Colonic mucosa (tissue), 4 donors: ENCODE results near the gene GRAMD2B. TPM values are rescaled to one million over a fixed set of nuclear protein-coding genes. Genes with fewer than 3 reads are reported as not detected.

ENCODE experiments used
- DNase-seq: peaks from one replicate; pipeline ENCODE4 v3.0.0-alpha.2; 2020
- H3K27ac ChIP-seq: fragments of 200-600 bp; one replicate; pipeline ENCODE4 v1.8.0; 2021
- H3K27me3 ChIP-seq: fragments of 200-600 bp; one replicate; pipeline ENCODE4 v1.8.0; 2021
- H3K36me3 ChIP-seq: fragments of 200-600 bp; one replicate; pipeline ENCODE4 v1.8.0; 2021
- H3K4me1 ChIP-seq: fragments of 200-600 bp; one replicate; pipeline ENCODE4 v1.8.0; 2021; ENCODE audit warnings: mild to moderate bottlenecking
- H3K4me3 ChIP-seq: fragments of 200-600 bp; one replicate; pipeline ENCODE4 v1.8.0; 2021
- H3K9ac ChIP-seq, 2 donors: one replicate each; pipeline ENCODE4 v1.7.0; 2013; ENCODE audit warnings: control low read depth in 2 of 2, low read depth in 2 of 2, low read length in 2 of 2
- H3K9me3 ChIP-seq: fragments of 200-600 bp; one replicate; pipeline ENCODE4 v1.8.0; 2021
- CTCF ChIP-seq: fragments of 200-600 bp; IDR thresholded peaks from one replicate; pipeline ENCODE4 v1.8.0; 2022; ENCODE audit warnings: antibody characterized with exemption, mild to moderate bottlenecking
- intact Hi-C: fragments of 100-400 bp; cut with DNase I; formaldehyde crosslinking; loops from one replicate; pipeline ENCODE4 v1.14.1; 2022
- total RNA-seq, 2 donors: library from RNA; stranded (reverse); fragmentation: NEBNext Ultra II Directional in 1 of 2; extraction: Animal tissue kit (Norgen Biotek cat#: 25700) in 1 of 2; gene quantifications; one replicate each; pipeline ENCODE4 v1.2.1, GENCODE V29; 2021
- donor health status: healthy.
- donor health status: DM: no; HTN: no; CAD: no.
- donor health status: DM: no; HTN: no; CAD: no.

GRAMD2B gene
- total RNA-seq, 2 donors from 2014 or later = 30.9 to 60.4 TPM

GRCh38 chr5:126481243-126481642 lies 58.0 kb downstream of the GRAMD2B start:
- Histone ChIP-seq H3K36me3 (peaks cover 5% of the 10 kb centered on the region), H3K4me3 (no peak overlapping the region), H3K4me1 (no peaks in the 10 kb centered on the region), H3K27me3 (no peaks in the 10 kb centered on the region), H3K9me3 (no peaks in the 10 kb centered on the region), H3K9ac (no peak overlapping the region), H3K27ac (no peak overlapping the region)
- no peak for TF ChIP-seq CTCF
- DNase-seq = no peak
- intact Hi-C loops = no loop called here

GRCh38 chr5:126482591-126482990 lies 59.4 kb downstream of the GRAMD2B start:
- intact Hi-C loops = no loop called here
- Histone ChIP-seq H3K27me3 (no peaks in the 10 kb centered on the region), H3K9me3 (no peaks in the 10 kb centered on the region), H3K4me1 (no peaks in the 10 kb centered on the region), H3K4me3 (no peak overlapping the region), H3K27ac (no peak overlapping the region), H3K9ac (no peak overlapping the region), H3K36me3 (peaks cover 5% of the 10 kb centered on the region)
- TF ChIP-seq CTCF = no peak
- DNase-seq = no peak

GRCh38 chr5:126483156-126483555 lies 59.9 kb downstream of the GRAMD2B start:
- no peak for DNase-seq
- no peak overlapping the region for H3K4me3 ChIP-seq
- no peaks in the 10 kb centered on the region for H3K4me1 ChIP-seq
- TF ChIP-seq CTCF = no peak
- H3K9me3 ChIP-seq = no peaks in the 10 kb centered on the region
- H3K27ac ChIP-seq = no peak overlapping the region
- H3K36me3 ChIP-seq = peaks cover 5% of the 10 kb centered on the region
- H3K27me3 ChIP-seq = no peaks in the 10 kb centered on the region
- intact Hi-C loops = no loop called here
- H3K9ac ChIP-seq = no peak overlapping the region

GRCh38 chr5:126484253-126484652 lies 61.0 kb downstream of the GRAMD2B start:
- no peak overlapping the region for H3K27ac ChIP-seq
- H3K9ac ChIP-seq = no peak overlapping the region
- DNase-seq = no peak
- no peak overlapping the region for H3K4me3 ChIP-seq
- H3K36me3 ChIP-seq = peaks cover 5% of the 10 kb centered on the region
- H3K4me1 ChIP-seq = no peaks in the 10 kb centered on the region
- H3K27me3 ChIP-seq = no peaks in the 10 kb centered on the region
- no peaks in the 10 kb centered on the region for H3K9me3 ChIP-seq
- no peak for TF ChIP-seq CTCF
- intact Hi-C loops = no loop called here

- peaks cover 12% of the 10 kb centered on the region for H3K36me3 ChIP-seq
Measured at GRCh38 chr5:126486332-126486731, 63.1 kb downstream of the GRAMD2B start.

More at GRCh38 chr5:126486332-126486731, 63.1 kb downstream of the GRAMD2B start:
- H3K27me3 ChIP-seq = no peaks in the 10 kb centered on the region
- H3K27ac ChIP-seq = no peak overlapping the region
- no peak for DNase-seq
- TF ChIP-seq CTCF = no peak
- H3K9ac ChIP-seq = no peak overlapping the region
- no peaks in the 10 kb centered on the region for H3K4me1 ChIP-seq
- intact Hi-C loops = no loop called here
- no peaks in the 10 kb centered on the region for H3K9me3 ChIP-seq
- H3K4me3 ChIP-seq = no peak overlapping the region
